Loucy (cell line): ENCODE measurements around the gene TNNC1.

ENCODE experiments used
- H2AFZ ChIP-seq: fragments of 200-600 bp; sonication (generic); 2 replicates; pipeline ENCODE4 v1.6.0; 2016; ENCODE audit warnings: antibody characterized with exemption, mild to moderate bottlenecking, low read length, moderate library complexity
- H3F3A ChIP-seq: fragments of 200-600 bp; 2 replicates; pipeline ENCODE4 v1.6.0; 2016; ENCODE audit warnings: antibody characterized with exemption, low read depth, mild to moderate bottlenecking
- H3K27me3 ChIP-seq: fragments of 200-600 bp; sonication (generic); 2 replicates; pipeline ENCODE4 v1.6.1; 2014; ENCODE audit warnings: low read length, mild to moderate bottlenecking; ENCODE audit not compliant: insufficient read depth, poor library complexity, severe bottlenecking
- H3K36me3 ChIP-seq: fragments of 200-600 bp; sonication (generic); 2 replicates; pipeline ENCODE4 v1.6.1; 2016; ENCODE audit warnings: low read length; ENCODE audit not compliant: insufficient read depth
- H3K4me1 ChIP-seq: fragments of 200-600 bp; sonication (generic); 2 replicates; pipeline ENCODE4 v1.5.1; 2014; ENCODE audit warnings: low read length, mild to moderate bottlenecking; ENCODE audit not compliant: insufficient read depth, poor library complexity, severe bottlenecking
- H3K4me2 ChIP-seq: fragments of 200-600 bp; sonication (generic); 2 replicates; pipeline ENCODE4 v1.6.0; 2014; ENCODE audit warnings: antibody characterized with exemption, low read length, low read depth, mild to moderate bottlenecking; ENCODE audit not compliant: poor library complexity, severe bottlenecking
- H3K4me3 ChIP-seq: fragments of 200-600 bp; sonication (generic); 2 replicates; pipeline ENCODE4 v1.5.1; 2014; ENCODE audit warnings: low read length, mild to moderate bottlenecking, mixed read lengths; ENCODE audit not compliant: poor library complexity, severe bottlenecking
- H3K79me2 ChIP-seq: fragments of 200-600 bp; sonication (generic); 2 replicates; pipeline ENCODE4 v1.6.1; 2014; ENCODE audit warnings: low read length; ENCODE audit not compliant: insufficient read depth
- H3K9ac ChIP-seq: fragments of 200-600 bp; sonication (generic); 2 replicates; pipeline ENCODE4 v1.6.0; 2014; ENCODE audit warnings: mild to moderate bottlenecking, low read depth, low read length, moderate library complexity; ENCODE audit not compliant: poor library complexity, severe bottlenecking
- H3K9me2 ChIP-seq: fragments of 200-600 bp; sonication (generic); replicated peaks from 2 replicates; pipeline ENCODE4 v1.6.1; 2016; ENCODE audit warnings: low read depth, low read length, mixed read lengths
- H3K9me3 ChIP-seq: fragments of 200-600 bp; sonication (generic); 2 replicates; pipeline ENCODE4 v1.6.1; 2014; ENCODE audit warnings: mild to moderate bottlenecking, antibody characterized with exemption, low read length, low read depth; ENCODE audit not compliant: insufficient read depth
- H4K20me1 ChIP-seq: fragments of 200-600 bp; sonication (generic); 2 replicates; pipeline ENCODE4 v1.6.0; 2014; ENCODE audit warnings: antibody characterized with exemption, low read length, mild to moderate bottlenecking; ENCODE audit not compliant: insufficient read depth, poor library complexity, severe bottlenecking
- CTCF ChIP-seq: fragments of 200-600 bp; sonication (generic); conservative IDR thresholded peaks from 2 replicates; pipeline ENCODE4 v1.5.1; 2014; ENCODE audit warnings: mild to moderate bottlenecking, antibody characterized with exemption, low read length
- EZH2phosphoT487 ChIP-seq: fragments of 200-600 bp; IDR thresholded peaks from 2 replicates; pipeline ENCODE4 v1.6.1; 2018; ENCODE audit warnings: antibody characterized with exemption, mild to moderate bottlenecking, moderate library complexity, borderline replicate concordance

TNNC1 gene

GRCh38 chr3:52405601-52406110, 48.2 kb downstream of the TNNC1 start:
- H3K36me3 ChIP-seq: peaks cover 60% of the 10 kb centered on the region; the same call in 1 of the 2 replicates
- peak overlapping the region; percentile 99 for H3K4me2 ChIP-seq
- H2AFZ ChIP-seq: no peak overlapping the region

GRCh38 chr3:52405066-52405465, 48.8 kb downstream of the TNNC1 start:
- Histone ChIP-seq H3K4me3 (no peak overlapping the region), H3K9ac (no peak overlapping the region), H3K27me3 (no peaks in the 10 kb centered on the region), H3K79me2 (peaks cover 51% of the 10 kb centered on the region), H3K4me2 (no peak overlapping the region), H2AFZ (no peak overlapping the region), H3K4me1 (peaks cover 25% of the 10 kb centered on the region), H3K36me3 (peaks cover 64% of the 10 kb centered on the region; the same call in 1 of the 2 replicates), H3F3A (no peaks in the 10 kb centered on the region), H3K9me3 (no peaks in the 10 kb centered on the region), H4K20me1 (peaks cover 18% of the 10 kb centered on the region), H3K9me2 (no peaks in the 10 kb centered on the region)
- TF ChIP-seq CTCF: no peak
- TF ChIP-seq EZH2phosphoT487: no peak

More at GRCh38 chr3:52405601-52406110, 48.2 kb downstream of the TNNC1 start:
- peaks cover 52% of the 10 kb centered on the region for H3K79me2 ChIP-seq
- no peak overlapping the region for H3K4me3 ChIP-seq
- peaks cover 18% of the 10 kb centered on the region for H4K20me1 ChIP-seq
- H3F3A ChIP-seq: no peaks in the 10 kb centered on the region
- TF ChIP-seq EZH2phosphoT487 (no peak), CTCF (no peak)
- H3K9me2 ChIP-seq: no peaks in the 10 kb centered on the region
- no peaks in the 10 kb centered on the region for H3K9me3 ChIP-seq
- no peak overlapping the region for H3K9ac ChIP-seq
- H3K4me1 ChIP-seq: peaks cover 25% of the 10 kb centered on the region
- no peaks in the 10 kb centered on the region for H3K27me3 ChIP-seq

- peaks cover 23% of the 10 kb centered on the region for H3K4me1 ChIP-seq
- TF ChIP-seq EZH2phosphoT487 (no peak), CTCF (no peak)
- no peak overlapping the region for H3K4me2 ChIP-seq
- peaks cover 18% of the 10 kb centered on the region for H4K20me1 ChIP-seq
- no peak overlapping the region for H3K4me3 ChIP-seq
- no peaks in the 10 kb centered on the region for H3F3A ChIP-seq
- no peaks in the 10 kb centered on the region for H3K9me3 ChIP-seq
- H3K9ac ChIP-seq: no peak overlapping the region
- no peaks in the 10 kb centered on the region for H3K27me3 ChIP-seq
- peaks cover 64% of the 10 kb centered on the region; the same call in 1 of the 2 replicates for H3K36me3 ChIP-seq
- peaks cover 47% of the 10 kb centered on the region for H3K79me2 ChIP-seq
- no peak overlapping the region for H2AFZ ChIP-seq
- no peaks in the 10 kb centered on the region for H3K9me2 ChIP-seq
Observed at GRCh38 chr3:52404391-52404790, 49.5 kb downstream of the TNNC1 start.
